GM06990 (cell line): ENCODE measurements around the gene PRSS50.

Experiments used
- DNase-seq: peaks from one replicate; pipeline ENCODE4 v3.0.0-alpha.2; 2011; ENCODE audit not compliant: insufficient read length; ENCODE audit errors: extremely low read depth
- H3K27me3 ChIP-seq: replicated peaks from 2 replicates; pipeline ENCODE4 v1.6.0; 2011; ENCODE audit warnings: low read length; ENCODE audit not compliant: control insufficient read depth, insufficient read depth
- H3K36me3 ChIP-seq: 2 replicates; pipeline ENCODE4 v1.5.1; 2011; ENCODE audit warnings: low read length; ENCODE audit not compliant: control insufficient read depth, insufficient read depth
- H3K4me3 ChIP-seq: replicated peaks from 2 replicates; pipeline ENCODE4 v1.5.1; 2011; ENCODE audit warnings: low read depth, mild to moderate bottlenecking, control low read depth, low read length
- TF ChIP-seq, protein P1 (sequence below): IDR thresholded peaks from 2 replicates; pipeline ENCODE4 v1.5.1; 2011; ENCODE audit warnings: low read length, control low read depth, mild to moderate bottlenecking, inconsistent platforms; ENCODE audit not compliant: insufficient read depth, poor library complexity, severe bottlenecking

Gene PRSS50

DNA sequence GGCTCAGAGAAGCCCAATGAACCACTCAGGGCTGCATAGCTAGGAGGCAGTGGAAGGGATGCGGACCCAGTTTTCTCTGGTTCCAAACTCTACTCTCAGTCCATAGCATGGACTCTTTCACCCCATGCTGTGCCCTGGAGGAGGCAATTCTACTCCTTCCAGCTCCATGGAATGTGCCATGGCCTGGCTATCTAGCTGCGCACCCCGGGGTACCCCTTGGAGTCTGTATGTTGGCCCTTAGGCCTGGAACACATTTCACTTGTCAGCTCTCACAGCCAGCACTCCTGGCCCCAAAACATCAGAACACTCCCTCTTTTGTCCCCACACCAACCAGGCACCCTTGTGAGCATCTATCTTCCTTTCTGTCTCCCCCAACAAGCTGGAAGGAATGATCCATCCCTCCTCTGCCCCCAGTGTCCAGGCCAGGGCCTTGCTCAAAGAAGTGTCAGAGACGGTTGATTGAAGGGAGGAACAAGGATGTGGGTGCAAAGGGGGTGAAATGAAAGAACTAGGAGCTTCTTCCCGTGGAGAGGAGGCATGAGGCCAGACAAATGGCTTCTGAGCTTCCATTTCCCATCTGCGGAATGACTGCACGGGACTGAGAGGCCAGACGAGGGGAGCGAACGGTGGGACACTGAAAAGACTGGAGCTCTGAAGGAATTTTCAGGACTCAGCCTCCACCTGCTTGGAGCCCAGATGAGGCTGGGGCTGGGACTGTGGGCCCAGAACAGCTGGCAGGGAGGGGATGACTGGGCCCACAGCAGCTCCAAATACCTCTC lies 2.8 kb downstream of the PRSS50 start:
- Histone ChIP-seq H3K27me3 (no peaks in the 10 kb centered on the region), H3K4me3 (no peak overlapping the region), H3K36me3 (no peaks in the 10 kb centered on the region)
- DNase-seq = no peak
- TF ChIP-seq, protein P1, sequence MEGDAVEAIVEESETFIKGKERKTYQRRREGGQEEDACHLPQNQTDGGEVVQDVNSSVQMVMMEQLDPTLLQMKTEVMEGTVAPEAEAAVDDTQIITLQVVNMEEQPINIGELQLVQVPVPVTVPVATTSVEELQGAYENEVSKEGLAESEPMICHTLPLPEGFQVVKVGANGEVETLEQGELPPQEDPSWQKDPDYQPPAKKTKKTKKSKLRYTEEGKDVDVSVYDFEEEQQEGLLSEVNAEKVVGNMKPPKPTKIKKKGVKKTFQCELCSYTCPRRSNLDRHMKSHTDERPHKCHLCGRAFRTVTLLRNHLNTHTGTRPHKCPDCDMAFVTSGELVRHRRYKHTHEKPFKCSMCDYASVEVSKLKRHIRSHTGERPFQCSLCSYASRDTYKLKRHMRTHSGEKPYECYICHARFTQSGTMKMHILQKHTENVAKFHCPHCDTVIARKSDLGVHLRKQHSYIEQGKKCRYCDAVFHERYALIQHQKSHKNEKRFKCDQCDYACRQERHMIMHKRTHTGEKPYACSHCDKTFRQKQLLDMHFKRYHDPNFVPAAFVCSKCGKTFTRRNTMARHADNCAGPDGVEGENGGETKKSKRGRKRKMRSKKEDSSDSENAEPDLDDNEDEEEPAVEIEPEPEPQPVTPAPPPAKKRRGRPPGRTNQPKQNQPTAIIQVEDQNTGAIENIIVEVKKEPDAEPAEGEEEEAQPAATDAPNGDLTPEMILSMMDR = no peak

DNA sequence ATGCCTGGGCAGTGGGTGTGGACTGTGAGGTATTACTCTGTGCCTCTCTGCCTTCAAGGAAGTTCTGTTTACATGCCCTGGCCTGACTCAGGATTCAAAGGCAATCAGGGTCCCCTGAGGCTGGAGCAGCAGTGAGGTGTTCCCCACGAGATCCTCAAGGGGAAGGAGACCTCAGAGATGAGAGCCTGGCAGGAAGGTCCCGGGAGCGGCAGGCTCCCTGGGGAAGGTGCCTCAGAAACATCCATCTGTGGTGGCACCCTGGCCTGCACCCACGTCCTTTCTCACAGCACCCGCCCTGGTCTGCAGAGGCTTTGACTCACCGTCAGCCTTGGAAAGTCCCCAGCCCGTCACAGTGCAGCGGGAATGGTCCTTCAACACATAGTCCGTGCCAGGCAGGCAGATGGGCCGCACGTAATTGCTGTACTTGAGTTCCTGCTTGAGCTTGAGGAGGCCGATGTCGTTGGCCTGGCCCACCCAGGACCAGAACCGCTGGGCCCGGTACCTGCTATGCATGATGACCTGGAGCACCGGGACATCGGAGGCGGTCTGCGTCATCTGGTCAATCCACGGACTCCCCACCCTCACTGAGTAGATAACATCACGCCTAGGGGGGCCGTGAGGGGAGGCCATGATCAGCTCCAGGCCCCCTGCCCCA lies 3.6 kb downstream of the PRSS50 start:
- H3K27me3 ChIP-seq = no peaks in the 10 kb centered on the region
- DNase-seq = peak; percentile 63
- TF ChIP-seq, protein P1 = no peak
- no peaks in the 10 kb centered on the region for H3K36me3 ChIP-seq
- H3K4me3 ChIP-seq = no peak overlapping the region

DNA sequence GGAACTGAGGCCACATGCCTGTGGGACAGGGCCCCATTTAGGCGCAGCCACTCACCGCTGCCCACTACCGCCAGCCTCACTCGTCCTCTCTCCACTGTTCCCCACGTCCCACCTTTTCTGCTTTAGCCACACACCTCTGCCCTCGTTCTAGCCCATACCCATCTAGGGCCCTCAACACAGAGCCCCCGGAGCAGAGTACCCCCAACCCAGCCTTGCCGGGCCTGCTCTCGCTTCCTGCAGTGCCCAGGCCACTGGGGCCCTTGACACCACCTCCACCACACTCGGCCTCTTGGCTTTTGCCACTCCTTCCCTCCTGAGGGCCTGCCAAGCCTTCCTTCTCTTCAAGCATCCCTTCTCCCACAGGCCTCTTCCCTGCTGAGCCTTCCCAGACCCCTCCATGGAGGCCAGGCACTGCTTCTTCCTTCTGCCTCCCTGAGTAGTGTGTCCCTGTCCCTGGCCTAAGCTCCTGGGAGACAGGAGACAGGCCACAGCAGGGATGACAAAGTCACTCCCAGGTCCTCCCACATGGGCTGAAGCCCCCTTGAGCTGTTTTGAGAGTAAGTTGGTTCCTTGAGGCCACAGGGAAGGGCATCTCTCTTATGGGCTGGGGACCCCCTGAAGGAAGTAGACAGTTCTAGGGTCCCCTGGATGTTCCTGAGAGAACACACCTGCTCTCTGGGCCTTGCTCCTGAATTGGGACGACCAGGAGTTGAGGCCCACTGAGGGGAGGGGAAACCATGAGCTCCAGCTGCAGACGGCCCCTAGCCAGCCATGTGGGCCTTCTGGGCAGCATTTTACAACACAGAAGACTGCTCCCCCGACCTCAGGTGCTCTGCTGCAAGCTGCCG lies 4.4 kb downstream of the PRSS50 start:
- no peaks in the 10 kb centered on the region for H3K27me3 ChIP-seq
- TF ChIP-seq, protein P1 = no peak
- no peak for DNase-seq
- no peaks in the 10 kb centered on the region for H3K36me3 ChIP-seq
- no peak overlapping the region for H3K4me3 ChIP-seq

DNA sequence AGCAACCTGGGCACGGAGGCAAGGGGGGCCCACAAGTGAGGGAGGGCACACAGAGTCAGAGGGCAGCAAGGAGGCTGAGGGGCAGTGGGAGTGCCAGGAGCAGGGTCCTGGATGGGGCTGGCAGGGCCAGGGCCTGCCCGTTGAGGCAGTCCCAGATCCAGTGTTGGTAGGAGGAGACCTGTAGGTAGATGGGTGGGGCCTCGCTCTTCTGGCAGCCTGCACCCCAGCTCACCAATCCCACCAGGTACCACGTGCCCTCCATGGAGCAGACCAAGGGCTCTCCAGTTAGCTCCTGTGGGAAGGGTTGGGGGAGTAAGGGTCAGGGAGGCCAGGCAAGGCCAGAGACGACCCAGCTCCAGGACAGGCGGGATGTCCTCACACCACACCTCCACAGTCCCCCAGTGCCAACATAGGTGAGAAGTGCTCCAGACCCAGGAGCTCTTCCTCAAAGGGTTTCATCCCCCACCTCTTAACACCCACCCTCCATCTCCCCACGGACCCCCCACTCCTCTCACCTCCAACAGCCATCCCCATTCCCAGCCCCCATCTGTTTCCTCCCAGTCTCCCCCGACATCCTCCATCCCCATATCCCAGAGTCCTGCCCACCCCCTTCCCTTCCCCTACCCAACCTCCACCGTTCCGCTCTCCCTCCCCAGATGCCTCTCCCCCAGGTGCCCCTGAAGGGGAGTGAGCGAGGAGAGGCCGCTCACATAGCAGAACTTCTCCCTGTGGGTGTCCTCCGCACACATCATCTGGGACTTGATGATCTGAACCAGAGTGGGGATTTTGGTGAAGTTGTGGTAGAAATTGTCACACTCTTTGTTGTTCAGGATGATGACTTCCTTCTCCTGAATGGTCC lies 5.2 kb downstream of the PRSS50 start:
- Histone ChIP-seq H3K4me3 (no peak overlapping the region), H3K27me3 (no peaks in the 10 kb centered on the region)
- no peak for DNase-seq

DNA sequence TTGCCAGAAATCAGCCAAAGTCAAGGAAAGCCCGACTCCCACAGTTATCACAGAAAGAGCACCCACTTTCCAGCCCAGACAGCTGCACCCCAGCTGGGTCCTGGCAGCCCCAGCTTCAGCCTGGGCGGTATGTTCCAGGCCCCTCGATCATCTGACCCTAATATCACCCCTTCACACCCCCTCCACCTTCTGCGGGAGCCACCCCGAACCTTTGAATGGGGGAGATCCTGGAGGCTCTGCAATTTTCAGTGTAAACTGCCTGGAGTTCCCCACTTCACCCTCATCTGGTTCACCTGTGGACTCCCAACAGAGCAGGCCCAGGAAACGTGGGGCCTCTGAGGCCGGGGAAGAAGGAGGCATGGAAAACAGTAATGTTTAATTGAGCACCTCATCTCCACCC lies 5.9 kb downstream of the PRSS50 start:
- TF ChIP-seq, protein P1 = no peak
- Histone ChIP-seq H3K4me3 (no peak overlapping the region), H3K27me3 (no peaks in the 10 kb centered on the region), H3K36me3 (no peaks in the 10 kb centered on the region)
- no peak for DNase-seq

More for the DNA sequence above, 5.2 kb downstream of the PRSS50 start:
- H3K36me3 ChIP-seq = no peaks in the 10 kb centered on the region
- TF ChIP-seq, protein P1 = no peak
